ENCODE results near the gene RBSN.
"Not testable (repeated sequence)": the region's sequence is repeated elsewhere in the genome, so short reads cannot be mapped to it uniquely, and the experiment has no call there.

RBSN gene

GRCh38 chr3:15098503-15099363 lies at the start of gene RBSN:
Gene RBSN, minus strand, starts transcription at chr3:15099148. Its CDS starts 3,028 bp downstream, at chr3:15096120.
- DNase-seq (ENCODE audit: low read depth in 2 of 2): peak; percentile 90 to 91

- no peak for DNase-seq (ENCODE audit: low read depth in 2 of 2)
These were observed 49.7 kb upstream of the RBSN start for GRCh38 chr3:15148614-15149013.

DNA sequence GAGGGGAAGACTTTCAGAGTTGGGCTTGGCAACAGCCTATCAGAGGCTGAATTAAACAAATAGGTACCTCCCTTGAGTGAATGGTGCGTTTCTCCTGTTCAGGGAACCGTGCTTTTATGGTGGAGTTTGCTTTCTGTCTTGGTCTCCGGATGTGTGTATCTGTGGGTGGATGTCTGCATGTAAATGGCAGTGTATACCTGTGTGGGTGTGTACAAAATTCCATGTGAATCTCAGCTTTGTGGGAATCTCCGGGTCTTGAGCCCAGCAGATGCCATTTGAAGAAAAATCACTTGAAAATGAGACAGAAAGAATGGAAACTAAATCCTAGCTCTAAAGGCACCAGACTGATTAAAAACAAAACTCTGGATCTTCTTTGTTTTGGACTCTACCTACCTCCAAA lies 37.9 kb upstream of the RBSN start:
- DNase-seq (ENCODE audit: low read depth in 2 of 2): not testable (repeated sequence)

- DNase-seq (ENCODE audit: low read depth in 2 of 2): not testable (repeated sequence)
These were observed 36.0 kb upstream of the RBSN start for GRCh38 chr3:15134968-15135367.

DNA sequence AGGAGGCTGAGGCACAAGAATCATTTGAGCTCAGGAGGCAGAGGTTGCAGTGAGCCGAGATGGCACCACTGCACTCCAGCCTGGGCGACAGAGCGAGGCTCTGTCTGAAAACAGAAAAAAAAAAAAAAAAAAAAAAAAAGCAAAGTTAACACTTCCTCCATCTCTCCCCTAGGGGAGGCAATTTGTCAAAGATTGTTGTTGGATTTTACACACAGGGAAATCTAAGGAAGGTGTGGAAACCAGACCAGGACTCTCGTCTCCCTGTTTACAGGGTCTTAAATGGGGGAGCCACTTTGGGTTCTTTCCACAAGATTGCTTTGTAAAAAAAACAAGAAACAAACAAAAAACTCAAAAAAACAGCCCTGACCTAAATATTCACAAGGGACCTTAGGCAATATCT lies 29.5 kb upstream of the RBSN start:
- not testable (repeated sequence) for DNase-seq (ENCODE audit: low read depth in 2 of 2)

GRCh38 chr3:15126975-15127374 lies 28.0 kb upstream of the RBSN start:
- not testable (repeated sequence) for DNase-seq (ENCODE audit: low read depth in 2 of 2)

DNA sequence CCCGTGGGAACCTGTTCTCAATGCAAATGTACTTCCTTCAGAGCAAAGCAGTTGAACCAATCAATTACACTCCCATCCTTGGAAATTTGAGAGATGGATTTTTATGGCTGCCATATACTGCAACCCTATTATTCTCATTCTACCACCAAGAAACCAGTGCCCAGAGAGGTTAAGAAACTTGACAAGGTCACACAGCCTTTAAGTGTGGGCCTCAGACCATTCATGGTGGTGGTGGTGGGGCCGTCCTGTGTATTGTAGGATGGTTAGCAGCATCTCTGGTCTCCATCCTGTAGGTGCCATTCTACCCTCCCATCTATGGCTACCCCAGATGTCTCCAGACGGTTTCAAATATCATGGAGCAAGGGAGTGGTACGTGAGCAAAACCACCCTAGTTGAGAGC lies 23.4 kb upstream of the RBSN start:
- no peak for DNase-seq (ENCODE audit: low read depth in 2 of 2)

DNA sequence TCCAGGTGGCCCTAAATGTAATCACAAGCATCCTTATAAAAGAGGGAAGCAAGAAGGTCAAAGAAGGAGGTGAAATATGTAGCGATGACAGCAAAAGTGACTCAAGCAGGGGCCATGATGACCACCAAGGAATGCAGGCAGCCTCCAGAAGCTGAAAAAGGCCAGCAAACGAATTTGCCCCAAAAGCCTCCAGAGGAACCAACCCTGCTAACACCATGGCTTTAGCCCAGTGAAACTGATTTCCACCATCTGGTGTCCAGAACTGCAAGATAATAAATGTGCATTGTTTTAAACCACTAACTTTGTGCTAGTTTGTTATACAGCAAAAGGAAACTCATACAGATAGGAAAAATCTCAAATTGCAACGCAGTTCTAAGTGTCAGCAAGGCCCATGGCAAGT lies 23.0 kb upstream of the RBSN start:
- no peak for DNase-seq (ENCODE audit: low read depth in 2 of 2)

DNA sequence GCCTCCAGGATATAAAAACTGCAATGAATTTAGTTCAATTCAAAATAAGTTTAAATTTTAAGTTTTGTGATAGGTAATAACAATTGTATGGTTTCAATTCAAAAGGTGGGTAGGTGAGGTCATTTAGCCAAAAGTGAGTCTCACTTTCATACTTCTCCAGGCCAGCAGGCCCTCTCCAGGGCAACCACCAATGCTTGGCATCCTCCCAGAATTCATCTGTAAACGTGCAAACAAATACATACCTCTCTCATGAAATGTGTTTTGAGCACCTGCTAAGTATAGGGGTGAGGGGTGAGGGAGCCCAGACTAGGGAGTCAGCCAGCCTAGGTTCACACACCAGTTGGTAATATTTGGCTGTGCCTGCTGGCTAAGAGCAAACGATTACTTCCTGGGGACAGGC lies 22.0 kb upstream of the RBSN start:
- no peak for DNase-seq (ENCODE audit: low read depth in 2 of 2)

- DNase-seq (ENCODE audit: low read depth in 2 of 2): no peak
These were observed 18.1 kb upstream of the RBSN start for GRCh38 chr3:15117011-15117410.

DNA sequence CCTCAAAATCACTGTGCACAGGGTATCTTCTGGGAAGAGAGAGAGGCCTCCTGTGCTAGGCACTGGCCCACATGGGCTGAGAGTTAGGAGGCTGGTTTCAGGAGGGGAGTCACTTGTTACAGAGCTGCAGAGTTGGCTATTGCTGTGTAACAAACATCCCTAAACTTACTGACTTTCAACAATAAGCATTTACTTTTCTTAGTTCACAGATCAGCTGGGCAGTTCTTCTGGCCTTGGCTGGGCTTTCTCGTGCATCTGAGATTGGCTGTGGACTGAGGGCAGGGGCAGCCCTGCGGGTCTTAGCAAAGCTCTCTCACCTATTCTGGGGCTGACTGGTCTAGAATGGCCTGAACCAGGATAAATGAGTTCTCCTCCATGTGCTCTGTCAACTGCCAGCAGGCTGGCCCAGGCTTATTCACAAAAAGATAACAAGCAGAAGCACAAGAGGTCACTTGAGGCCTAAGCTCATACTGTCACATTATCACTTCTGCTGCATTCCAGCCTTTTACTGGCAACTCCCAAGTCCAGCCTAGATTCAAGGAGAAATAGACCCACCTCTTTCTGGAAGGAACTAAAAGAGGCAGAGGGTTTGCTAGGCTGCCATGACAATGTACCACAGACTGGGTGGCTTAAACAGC lies 17.2 kb upstream of the RBSN start:
- DNase-seq (ENCODE audit: low read depth in 2 of 2): no peak

DNA sequence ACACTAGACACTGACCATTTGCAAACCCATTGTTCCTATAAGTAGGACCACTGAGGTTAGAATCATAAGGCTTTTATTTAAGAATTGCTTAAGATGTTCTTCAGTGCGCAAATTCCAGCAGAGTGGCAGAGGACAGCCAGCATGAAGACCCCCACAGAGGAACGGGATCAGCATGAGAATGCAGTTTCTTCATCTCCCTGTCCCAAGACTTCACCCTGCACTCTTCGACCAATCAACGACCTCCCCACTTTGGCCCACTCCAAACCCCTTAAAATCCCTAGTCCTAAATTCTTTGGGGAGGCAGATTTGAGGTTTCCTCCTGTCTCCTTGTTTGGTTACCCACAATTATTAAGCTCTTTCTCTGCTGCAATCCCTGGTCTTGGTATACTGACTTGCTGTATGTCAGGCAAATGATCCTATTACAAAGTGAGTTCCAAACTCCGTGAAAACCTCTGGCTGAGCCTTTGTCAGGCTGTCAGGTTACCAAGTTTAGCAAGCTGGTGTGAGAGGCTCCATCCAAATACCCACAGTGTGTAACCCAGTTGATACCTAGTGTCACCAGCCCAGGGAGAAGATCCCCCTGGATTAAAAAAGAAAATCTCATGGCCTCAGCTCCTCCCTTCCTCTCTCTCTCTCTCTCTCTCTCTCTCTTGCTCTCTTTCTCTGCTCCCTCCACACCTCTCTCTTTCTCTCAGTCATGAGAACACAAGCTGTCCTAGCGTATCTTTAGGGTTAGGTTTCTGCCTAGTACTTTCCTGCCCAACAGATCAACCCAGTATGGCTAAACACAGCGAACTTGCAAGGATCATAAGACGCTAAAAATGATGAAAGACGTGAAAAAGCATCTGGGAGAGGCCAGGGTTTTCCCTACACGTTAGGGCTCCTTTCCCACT lies 15.8 kb upstream of the RBSN start:
- no peak for DNase-seq (ENCODE audit: low read depth in 2 of 2)

DNA sequence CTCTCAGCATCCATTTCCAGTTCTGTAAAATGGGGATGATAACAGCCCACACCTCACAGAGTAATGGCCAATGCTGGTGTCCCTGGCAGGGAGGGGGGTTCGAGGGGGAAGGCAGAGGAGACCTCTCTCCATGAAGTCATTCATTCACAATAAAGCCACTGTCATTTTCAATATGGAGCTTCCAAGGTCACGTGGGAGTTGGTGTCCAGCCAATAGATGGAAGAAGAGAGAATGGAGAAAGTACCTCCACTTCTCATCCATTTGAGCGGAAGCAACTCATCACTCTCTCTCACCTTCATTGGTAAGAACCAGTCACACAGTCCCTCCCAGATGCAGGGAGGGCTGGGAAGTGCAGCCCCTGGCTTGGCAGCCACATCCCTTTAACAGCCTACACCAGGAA lies 14.9 kb upstream of the RBSN start:
- no peak for DNase-seq (ENCODE audit: low read depth in 2 of 2)

GRCh38 chr3:15113471-15113870 lies 14.5 kb upstream of the RBSN start:
- DNase-seq (ENCODE audit: low read depth in 2 of 2): no peak

DNA sequence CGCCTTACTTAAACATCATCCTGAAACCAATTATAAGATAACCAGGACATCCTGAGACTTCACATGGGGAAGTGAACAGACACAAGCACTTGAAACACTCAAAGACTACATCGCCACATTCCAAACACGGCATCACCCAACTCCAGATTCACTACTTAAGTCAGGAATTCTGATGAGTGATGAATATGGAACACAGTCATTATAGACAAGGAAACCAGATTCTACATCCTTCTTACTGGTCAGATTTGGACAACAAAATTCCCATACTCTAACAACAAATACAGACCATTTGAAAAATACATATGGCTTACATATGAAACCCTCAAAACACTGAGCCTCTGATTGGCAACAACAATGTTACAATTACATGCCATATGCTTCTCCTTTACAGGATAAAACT lies 13.1 kb upstream of the RBSN start:
- DNase-seq (ENCODE audit: low read depth in 2 of 2): no peak

- no peak for DNase-seq (ENCODE audit: low read depth in 2 of 2)
These were observed 11.3 kb upstream of the RBSN start for GRCh38 chr3:15110206-15110605.

- no peak for DNase-seq (ENCODE audit: low read depth in 2 of 2)
These were observed 9.9 kb upstream of the RBSN start for GRCh38 chr3:15108869-15109268.

DNA sequence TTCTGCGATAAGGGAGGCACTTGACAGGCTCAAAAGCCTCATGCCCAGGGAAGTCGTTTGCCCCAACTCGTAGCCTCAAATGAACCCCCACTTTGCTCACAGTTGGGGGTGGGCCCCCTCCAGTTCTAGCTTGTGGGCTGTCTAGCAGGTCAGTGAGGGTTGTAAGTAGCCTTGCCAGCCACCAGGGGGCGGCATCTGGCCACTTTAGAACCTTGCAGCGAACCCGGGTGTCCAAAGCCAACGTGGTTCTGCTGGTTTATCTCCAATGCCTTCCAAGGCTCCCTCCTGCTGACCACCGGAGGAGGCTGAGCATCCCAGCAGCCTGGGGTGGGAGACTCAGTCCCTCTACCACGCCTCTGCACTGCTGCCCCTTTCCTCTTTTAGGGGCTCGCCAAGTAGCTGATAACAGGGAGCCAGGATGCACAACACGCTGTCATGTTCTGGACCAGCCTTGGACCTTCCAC lies 9.2 kb upstream of the RBSN start:
- peak; percentile 61 to 64 for DNase-seq (ENCODE audit: low read depth in 2 of 2)

- no peak for DNase-seq (ENCODE audit: low read depth in 2 of 2)
These were observed 8.4 kb upstream of the RBSN start for GRCh38 chr3:15107075-15107947.

DNA sequence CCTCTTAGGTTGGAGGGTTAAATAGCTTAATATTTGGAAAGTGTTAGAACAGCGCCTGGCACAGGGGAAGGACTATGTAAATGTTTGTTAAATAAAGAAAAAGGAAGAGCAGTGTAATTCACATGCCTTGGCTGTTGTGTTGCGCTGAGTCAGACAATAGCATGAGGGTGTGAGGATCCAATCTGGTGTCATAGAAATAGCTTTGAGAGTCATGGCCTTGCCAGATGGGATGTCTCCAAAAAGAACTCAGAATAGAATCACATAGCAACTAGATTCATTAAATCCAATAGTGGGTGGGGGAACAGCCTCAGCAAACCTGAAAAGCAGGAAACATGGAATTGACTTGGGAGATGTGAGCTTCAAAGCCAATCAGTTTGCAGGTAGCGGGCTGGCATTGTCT lies 3.9 kb upstream of the RBSN start:
- DNase-seq (ENCODE audit: low read depth in 2 of 2): no peak

DNA sequence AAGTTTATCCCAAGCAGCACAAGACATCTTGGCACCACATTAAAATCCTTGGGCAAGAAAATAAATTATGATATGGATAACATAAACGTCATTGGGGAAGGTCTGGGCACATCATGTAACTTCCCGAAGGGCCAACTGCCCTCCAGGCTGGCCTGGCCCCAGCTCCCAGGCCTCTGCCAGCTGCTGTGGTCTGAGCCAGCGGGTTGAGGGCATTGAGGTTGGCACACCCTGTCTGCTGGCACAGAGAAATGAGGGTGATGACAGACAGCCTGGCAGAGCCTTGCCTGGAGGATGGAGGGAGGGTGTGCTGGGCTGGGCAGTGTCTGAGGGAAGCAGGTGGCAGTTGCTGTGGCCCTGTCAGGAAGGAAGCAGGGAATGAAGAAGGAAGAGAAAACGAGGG lies 3.3 kb upstream of the RBSN start:
- DNase-seq (ENCODE audit: low read depth in 2 of 2): no peak

Data from stimulated activated CD8-positive, alpha-beta memory T cell treated with anti-CD3 and anti-CD28 coated beads, Interleukin-2, amount 100 ng/mL, for 48 hours (primary cell).